GM19035 (cell line): Measurements from ENCODE around the gene OAF.
"Not testable (repeated sequence)": the region's sequence is repeated elsewhere in the genome, so short reads cannot be mapped to it uniquely, and the experiment has no call there.

ENCODE experiments used
- ATAC-seq: cut with Tn5 transposase; IDR thresholded peaks from one replicate; pipeline ENCODE4 v1.9.1; 2021; ENCODE audit not compliant: unreplicated experiment

The OAF gene

DNA sequence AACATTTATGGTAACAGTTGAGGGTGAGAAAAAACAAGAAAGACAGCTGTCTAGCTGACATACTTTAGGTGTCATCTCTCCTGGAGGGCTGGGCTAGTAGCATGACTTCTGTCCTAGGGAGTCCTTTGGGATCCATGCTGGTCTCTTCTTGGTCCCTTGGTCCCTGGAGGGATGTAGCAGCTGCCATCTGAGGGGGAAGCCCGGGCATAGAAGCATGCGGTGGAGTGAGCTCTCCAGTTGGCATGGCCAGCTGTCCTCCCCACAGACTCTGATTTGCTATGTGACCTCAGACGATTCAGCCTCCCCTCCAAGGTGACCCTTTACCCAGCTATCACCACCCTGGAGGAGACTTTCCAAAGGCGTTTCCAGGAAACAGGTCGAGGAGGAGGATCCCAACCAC lies 57.9 kb downstream of the OAF start:
- ATAC-seq: no peak

DNA sequence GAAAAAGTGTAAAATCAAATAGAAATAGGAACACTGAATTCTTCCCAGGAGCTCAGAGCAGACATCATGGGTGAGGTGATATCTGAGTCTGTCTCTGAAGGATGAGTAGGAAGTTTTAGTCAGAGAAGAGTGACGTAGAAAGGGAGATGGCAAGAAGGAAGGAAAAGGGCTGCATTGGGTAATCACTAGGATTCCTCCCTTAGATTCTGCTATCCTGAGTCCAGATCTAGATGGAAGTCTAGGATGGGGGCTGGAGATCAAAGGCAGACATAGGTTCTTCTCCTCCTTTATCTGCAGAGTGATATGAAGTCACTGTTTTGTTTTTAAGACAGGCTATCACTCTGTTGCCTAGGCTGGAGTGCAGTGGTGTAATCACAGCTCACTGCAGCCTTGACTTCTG lies 59.6 kb downstream of the OAF start:
- ATAC-seq: no peak

DNA sequence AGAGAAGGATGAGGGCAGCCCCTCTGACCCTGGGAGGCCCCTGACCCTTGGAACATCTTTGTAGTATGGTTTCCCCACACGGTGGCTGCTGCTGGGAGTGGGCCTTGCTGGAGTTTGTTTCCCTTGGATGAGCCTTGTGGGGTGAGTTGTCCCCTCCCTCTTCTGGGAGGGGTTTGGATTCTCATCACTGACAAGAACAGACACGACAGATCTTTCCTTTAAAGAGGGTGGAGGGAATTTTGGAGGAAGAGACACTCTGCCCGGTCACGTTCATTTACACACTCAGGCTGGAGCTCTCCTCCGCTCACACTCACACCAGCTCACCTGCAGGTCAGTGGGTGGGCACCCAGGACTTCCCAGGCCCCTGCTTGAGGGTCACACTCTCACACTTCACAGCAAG lies 60.8 kb downstream of the OAF start:
- no peak for ATAC-seq

DNA sequence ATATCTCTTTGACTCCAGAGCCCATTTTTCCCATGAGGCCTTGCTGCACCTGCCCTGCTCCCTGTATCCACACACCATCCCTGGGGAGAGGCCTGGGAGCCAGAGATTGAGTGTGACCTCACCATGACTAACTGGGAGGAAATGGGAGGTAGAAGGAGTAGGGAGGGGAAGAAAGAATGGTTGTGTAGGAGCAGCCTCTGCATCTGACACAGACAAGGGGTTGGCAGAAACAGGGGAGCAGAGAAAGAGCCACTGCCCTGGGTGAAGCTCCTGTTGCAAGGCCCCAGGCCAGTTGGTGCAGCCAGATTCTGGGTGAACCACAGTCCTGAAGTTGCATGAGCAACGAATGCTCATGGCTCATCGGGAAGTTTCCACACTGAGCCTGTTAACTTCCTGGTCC lies 61.5 kb downstream of the OAF start:
- no peak for ATAC-seq

DNA sequence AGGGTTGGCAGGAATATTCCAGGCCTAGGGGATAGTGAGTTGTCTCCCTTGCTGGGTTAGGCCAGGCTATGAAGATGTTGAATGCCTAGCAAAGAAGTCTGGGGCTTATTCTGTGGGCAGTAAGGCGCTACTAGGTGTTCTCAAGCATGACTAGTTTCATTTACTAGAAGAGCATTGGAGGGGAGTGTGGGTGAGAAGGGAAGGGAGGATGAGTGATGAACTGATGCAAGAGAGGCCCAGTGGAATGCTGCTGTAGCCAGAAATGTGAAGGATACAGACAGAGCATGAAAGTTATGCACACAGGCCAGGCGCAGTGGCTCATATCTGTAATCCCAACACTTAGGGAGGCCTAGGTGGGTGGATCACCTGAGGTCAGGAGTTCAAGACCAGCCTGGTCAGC lies 62.6 kb downstream of the OAF start:
- no peak for ATAC-seq

DNA sequence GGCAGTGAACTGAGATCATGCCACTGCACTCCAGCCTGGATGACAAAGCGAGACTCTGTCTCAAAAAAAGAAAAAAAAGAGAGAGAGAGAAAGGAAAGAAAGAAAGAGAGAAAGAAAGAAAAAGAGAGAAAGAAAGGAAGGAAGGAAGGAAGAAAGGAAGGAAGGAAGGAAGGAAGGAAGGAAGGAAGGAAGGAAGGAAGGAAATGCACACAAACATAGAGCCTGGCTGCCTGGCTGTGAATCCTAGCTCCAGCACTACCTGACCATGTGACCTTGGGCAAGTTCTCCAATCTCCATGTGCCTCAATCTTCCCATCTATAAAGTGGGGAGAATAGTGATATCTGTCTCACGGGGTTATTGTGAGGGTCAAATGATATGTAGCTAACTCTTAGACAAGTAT lies 63.1 kb downstream of the OAF start:
- not testable (repeated sequence) for ATAC-seq

DNA sequence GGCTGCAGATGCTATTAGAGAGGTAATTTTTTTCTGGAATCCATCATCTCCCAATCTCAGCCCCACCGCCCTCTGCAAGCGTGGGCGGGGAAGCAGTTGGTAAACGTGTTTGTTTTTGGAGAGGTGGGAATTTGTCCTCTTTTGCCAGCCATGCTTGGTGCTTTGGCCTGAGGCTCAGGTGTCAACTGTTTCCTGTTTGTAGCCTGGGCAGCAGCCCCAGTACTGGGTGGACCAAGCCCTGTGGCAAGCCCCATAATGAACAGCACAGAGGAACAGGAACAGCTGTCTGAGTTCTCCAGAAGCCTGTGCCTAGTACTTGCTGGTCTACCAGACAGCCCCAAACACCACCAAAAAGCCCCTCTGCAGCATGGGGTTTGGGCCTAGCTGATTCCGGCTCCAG lies 68.7 kb downstream of the OAF start:
- ATAC-seq: no peak
